ENCODE measurements around the gene BNIP3. TPM values are rescaled to one million over a fixed set of nuclear protein-coding genes. Genes with fewer than 3 reads are reported as not detected.

BNIP3 gene
- total and polyA plus RNA-seq, 2 of the 8 experiments (the other 6 are each of a cell fraction or from before 2014, with no cell fraction given): 25.8 to 58.9 TPM

DNA sequence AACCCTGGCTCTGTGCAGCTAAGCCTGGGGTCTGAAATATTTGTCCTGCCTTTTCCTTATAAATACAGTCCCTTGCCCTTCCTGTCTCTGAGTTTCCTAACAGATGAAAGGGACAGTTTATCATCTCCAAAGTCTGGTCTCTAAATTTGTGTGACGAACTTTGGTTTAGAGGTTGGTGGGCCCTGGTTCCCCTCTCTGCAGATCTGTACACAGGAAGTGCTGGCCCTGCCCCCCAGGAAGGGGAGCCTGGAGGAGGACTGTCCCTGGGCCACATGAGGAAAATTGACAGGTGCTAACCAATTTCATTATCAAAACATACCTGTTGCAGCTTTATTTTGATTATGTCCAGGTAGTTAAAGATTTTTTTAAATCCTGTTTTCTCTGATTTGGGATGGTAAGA, 46.5 kb downstream of the BNIP3 start:
- Histone ChIP-seq H3K79me2 (ENCODE audit: control insufficient read depth in 1 of 2, insufficient read depth in 2 of 2, low read length in 2 of 2) (peaks cover 5 to 54% of the 10 kb centered on the region in 2 experiments), H3K4me1 (replicated peaks in 1 of 4; ENCODE audit: control insufficient read depth in 3 of 4, insufficient read depth in 4 of 4, low read length in 3 of 4) (peaks cover 0 to 6% (median under 1%) of the 10 kb centered on the region in 4 experiments; a peak in 4 of 7 replicates), H2AK5ac (ENCODE audit: low read depth, low read length) (no peak overlapping the region), H3K23ac (ENCODE audit: insufficient read length) (no peak overlapping the region), H3K79me1 (ENCODE audit: low read depth, low read length) (peaks cover 30% of the 10 kb centered on the region), H2BK120ac (replicated peaks; ENCODE audit: low read depth, low read length) (no peak overlapping the region), H4K91ac (replicated peaks; ENCODE audit: insufficient read length, low read length) (no peak overlapping the region), H3K9me3 (ENCODE audit: insufficient read depth in 2 of 2, low read depth in 1 of 2, low read length in 1 of 2) (no peaks in the 10 kb centered on the region; a peak in 1 of 4 replicates), H4K5ac (ENCODE audit: insufficient read length, low read depth, low read length) (no peak overlapping the region), H2BK15ac (ENCODE audit: low read length) (no peak overlapping the region), H2BK5ac (ENCODE audit: low read depth, low read length) (no peak overlapping the region), H3K56ac (replicated peaks; ENCODE audit: insufficient read length, low read depth, low read length) (no peak overlapping the region), H2AFZ (ENCODE audit: low read length) (no peak overlapping the region), H2BK20ac (ENCODE audit: low read length) (no peak overlapping the region), H3K23me2 (ENCODE audit: low read depth, low read length) (no peaks in the 10 kb centered on the region), H3K18ac (ENCODE audit: extremely low read depth, low read length) (no peak overlapping the region), H3K4ac (replicated peaks; ENCODE audit: insufficient read length, low read depth, low read length) (no peak overlapping the region), H3K4me2 (ENCODE audit: insufficient read depth in 1 of 2, low read depth in 2 of 2, low read length in 2 of 2) (no peak overlapping the region), H2BK12ac (ENCODE audit: low read depth, low read length) (no peak overlapping the region), H3K14ac (ENCODE audit: insufficient read length) (no peak overlapping the region), H3K4me3 (ENCODE audit: extremely low read depth in 1 of 4, insufficient read depth in 2 of 4, low read depth in 3 of 4, low read length in 4 of 4) (no peak overlapping the region), H3K36me3 (ENCODE audit: control insufficient read depth in 2 of 4, insufficient read depth in 4 of 4, low read length in 3 of 4) (peaks cover 0 to 13% (median 8%) of the 10 kb centered on the region in 4 experiments; a peak in 5 of 8 replicates), H4K20me1 (replicated peaks in 1 of 2; ENCODE audit: control insufficient read depth in 1 of 2, insufficient read depth in 2 of 2, low read length in 2 of 2) (peaks cover 7 to 14% of the 10 kb centered on the region in 2 experiments), H4K8ac (ENCODE audit: extremely low read depth, insufficient read depth, low read length) (no peak overlapping the region; the same call in 1 of the 2 replicates), H3K27me3 (replicated peaks in 1 of 4; ENCODE audit: control insufficient read depth in 3 of 4, extremely low read depth in 1 of 4, insufficient read depth in 3 of 4, low read length in 3 of 4) (no peaks in the 10 kb centered on the region), H3K9ac (replicated peaks in 1 of 4; ENCODE audit: extremely low read depth in 1 of 4, low read depth in 3 of 4, low read length in 3 of 4) (no peak overlapping the region), H3K27ac (ENCODE audit: low read depth, low read length) (no peak overlapping the region)
- DNase-seq (ENCODE audit: low read depth in 1 of 2, low spot score in 2 of 2) (no peak), FAIRE-seq (no peak)
- TF ChIP-seq, protein P1, sequence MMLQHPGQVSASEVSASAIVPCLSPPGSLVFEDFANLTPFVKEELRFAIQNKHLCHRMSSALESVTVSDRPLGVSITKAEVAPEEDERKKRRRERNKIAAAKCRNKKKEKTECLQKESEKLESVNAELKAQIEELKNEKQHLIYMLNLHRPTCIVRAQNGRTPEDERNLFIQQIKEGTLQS (IDR thresholded peaks at IDR 0.05; ENCODE audit: insufficient read depth, low read depth, low read length): no peak
- TF ChIP-seq RNF2 (IDR thresholded peaks at IDR 0.05; ENCODE audit: borderline replicate concordance, low read depth, low read length, missing control alignments, poor library complexity, severe bottlenecking) (no peak), TEAD4 (IDR thresholded peaks at IDR 0.05; ENCODE audit: low read depth, low read length) (no peak), YY1 (IDR thresholded peaks at IDR 0.05; ENCODE audit: low read depth, low read length) (no peak), CBX8 (IDR thresholded peaks at IDR 0.05; ENCODE audit: borderline replicate concordance, low read depth, low read length) (no peak), SP4 (IDR thresholded peaks at IDR 0.05; ENCODE audit: low read length) (no peak)
- ChIA-PET POLR2A (ENCODE audit: partially characterized antibody) (no interaction called here), CTCF (ENCODE audit: partially characterized antibody) (interaction anchor here (1.5 kb wide), 1 partner anchor 9 kb away, joined by 6 read pairs; no protein-coding TSS in a partner anchor)
- WGBS, 2 experiments (ENCODE audit: extremely low coverage in 1 of 2, insufficient coverage in 1 of 2, insufficient read length in 1 of 2, insufficient replicate concordance in 2 of 2, low coverage in 1 of 2, low lambda C conversion rate in 2 of 2, missing lambda C conversion rate in 1 of 2): 67% methylated on average over 1 of the region's 1 CpG; no CpG with 5 or more reads in 1 of the 2 experiments
